Measurements from ENCODE around the gene TLR8. TPM values are rescaled to one million over a fixed set of nuclear protein-coding genes. Genes with fewer than 3 reads are reported as not detected.

TLR8 gene
- total and polyA plus RNA-seq, 2 of the 4 experiments (the other 2 are of a cell fraction): not detected

DNA sequence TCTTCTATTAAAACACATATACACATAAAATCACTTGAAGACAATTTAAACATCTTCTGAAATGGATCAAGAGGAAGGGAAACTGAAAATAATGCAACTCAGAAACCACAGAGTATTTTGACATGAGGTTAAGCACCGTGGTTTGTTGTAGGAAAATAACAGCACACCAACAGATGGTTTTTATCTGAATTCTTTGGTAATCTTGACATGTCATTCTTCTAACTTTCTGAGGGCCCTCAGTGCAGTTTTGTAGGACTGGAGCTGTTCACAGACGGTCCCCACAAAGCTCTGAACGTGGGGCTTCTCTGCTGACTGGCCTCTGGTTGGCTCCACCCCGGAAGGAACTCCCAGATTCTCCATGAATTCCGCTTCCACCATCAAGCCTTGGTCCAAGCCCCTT, 16.0 kb upstream of the TLR8 start:
- no TSS peak for BruUV-seq (replicated peaks)
- ATAC-seq (ENCODE audit: low read depth) (no peak), DNase-seq (no peak)
- dilution Hi-C loops (cut with HindIII; ENCODE audit: low sequenced_read_pairs, unreplicated experiment): no loop called here
- in situ Hi-C loops (cut with MboI; ENCODE audit: low sequenced_read_pairs): no loop called here
- Histone ChIP-seq H2BK5ac (ENCODE audit: low read depth, low read length, poor library complexity, severe bottlenecking) (no peak overlapping the region), H3K9ac (ENCODE audit: low read depth, low read length) (no peak overlapping the region), H2AK9ac (replicated peaks; ENCODE audit: low read depth, low read length, poor library complexity) (no peak overlapping the region), H4K5ac (ENCODE audit: low read depth, low read length) (no peak overlapping the region), H3K79me1 (ENCODE audit: low read depth in 1 of 2, low read length in 2 of 2) (no peaks in the 10 kb centered on the region), H3K27me3 (ENCODE audit: control insufficient read depth, insufficient read depth, low read length) (no peaks in the 10 kb centered on the region; the same call in 1 of the 2 replicates), H3K36me3 (ENCODE audit: control insufficient read depth, insufficient read depth, low read length) (no peaks in the 10 kb centered on the region), H3K23ac (ENCODE audit: low read depth, low read length) (no peak overlapping the region), H3K9me1 (ENCODE audit: insufficient read depth, low read length) (no peaks in the 10 kb centered on the region), H2AK5ac (ENCODE audit: low read depth, low read length) (no peak overlapping the region), H3K4me2 (ENCODE audit: low read depth, low read length) (no peak overlapping the region), H3K4me1 (ENCODE audit: control insufficient read depth, insufficient read depth, low read length) (no peaks in the 10 kb centered on the region), H3K27ac (ENCODE audit: insufficient read depth, low read length) (no peak overlapping the region), H4K8ac (ENCODE audit: low read depth in 2 of 2, low read length in 2 of 2) (no peak overlapping the region), H3K18ac (ENCODE audit: low read depth, low read length) (no peak overlapping the region), H3K14ac (replicated peaks; ENCODE audit: low read depth, low read length) (no peak overlapping the region), H4K91ac (ENCODE audit: insufficient read depth, low read depth, low read length) (no peak overlapping the region), H2BK15ac (ENCODE audit: low read depth, low read length) (no peak overlapping the region), H2BK120ac (ENCODE audit: low read depth, low read length) (no peak overlapping the region), H2AFZ (replicated peaks; ENCODE audit: low read length, poor library complexity) (no peak overlapping the region), H2BK20ac (ENCODE audit: low read depth, low read length) (no peak overlapping the region), H3K9me3 (ENCODE audit: control insufficient read depth, insufficient read depth, low read length) (no peaks in the 10 kb centered on the region), H4K20me1 (ENCODE audit: insufficient read depth, low read length) (no peaks in the 10 kb centered on the region), H3K4ac (ENCODE audit: low read depth, low read length) (no peak overlapping the region), H3K56ac (ENCODE audit: extremely low read depth, insufficient read depth, low read length) (no peak overlapping the region), H3K4me3 (ENCODE audit: insufficient read depth, low read depth, low read length) (no peak overlapping the region)
- ChIA-PET POLR2A (ENCODE audit: unreplicated experiment) (no interaction called here), CTCF (no interaction called here)
- no peak for TF ChIP-seq SMC3 (IDR thresholded peaks at IDR 0.05; ENCODE audit: low read depth, low read length)
- intact Hi-C loops (cut with micrococcal nuclease): no loop called here
- WGBS, 2 experiments (ENCODE audit: extremely low coverage in 2 of 2, insufficient read length in 1 of 2): 0% methylated on average over 1 of the region's 5 CpGs; no CpG with 5 or more reads in 1 of the 2 experiments

Data from IMR-90 (cell line).